ENCODE data around the gene PDHX. TPM values are rescaled to one million over a fixed set of nuclear protein-coding genes. Genes with fewer than 3 reads are reported as not detected.

The PDHX gene
- total and polyA plus RNA-seq, 8 donors = 7.2 to 21.2 (median 13.9) TPM

DNA sequence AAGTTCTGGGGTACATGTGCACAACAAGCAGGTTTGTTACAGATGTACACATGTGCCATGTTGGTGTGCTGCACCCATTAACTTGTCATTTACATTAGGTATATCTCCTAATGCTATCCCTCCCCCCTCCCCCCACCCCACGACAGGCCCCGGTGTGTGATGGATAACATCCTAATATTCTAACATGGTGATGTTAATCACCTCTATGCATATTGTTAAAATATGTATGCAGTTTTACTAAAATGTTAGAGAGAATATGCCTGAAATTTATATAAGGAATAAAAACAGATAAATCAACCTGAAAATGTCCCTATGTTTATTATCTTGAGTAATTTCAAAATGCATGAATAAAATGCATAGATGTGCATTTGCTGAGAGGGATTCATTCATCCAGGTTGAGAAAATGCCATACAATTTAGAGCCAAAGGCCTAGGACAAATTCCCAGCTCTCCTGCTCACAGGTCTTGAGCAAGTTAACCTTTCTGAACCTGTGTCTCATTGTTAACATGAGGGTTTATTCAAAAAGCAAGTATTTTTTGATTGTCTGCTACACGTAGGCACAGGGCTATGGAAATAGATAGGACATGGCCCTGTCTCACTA lies 38.9 kb upstream of the PDHX start:
- H3K27me3 ChIP-seq = no peaks in the 10 kb centered on the region
- peaks cover 0 to 1% (median under 1%) of the 10 kb centered on the region in 3 donors for H3K36me3 ChIP-seq
- FAIRE-seq = no peak
- H3K27ac ChIP-seq = no peak overlapping the region
- no peaks in the 10 kb centered on the region for H3K4me1 ChIP-seq
- TF ChIP-seq, protein P1, sequence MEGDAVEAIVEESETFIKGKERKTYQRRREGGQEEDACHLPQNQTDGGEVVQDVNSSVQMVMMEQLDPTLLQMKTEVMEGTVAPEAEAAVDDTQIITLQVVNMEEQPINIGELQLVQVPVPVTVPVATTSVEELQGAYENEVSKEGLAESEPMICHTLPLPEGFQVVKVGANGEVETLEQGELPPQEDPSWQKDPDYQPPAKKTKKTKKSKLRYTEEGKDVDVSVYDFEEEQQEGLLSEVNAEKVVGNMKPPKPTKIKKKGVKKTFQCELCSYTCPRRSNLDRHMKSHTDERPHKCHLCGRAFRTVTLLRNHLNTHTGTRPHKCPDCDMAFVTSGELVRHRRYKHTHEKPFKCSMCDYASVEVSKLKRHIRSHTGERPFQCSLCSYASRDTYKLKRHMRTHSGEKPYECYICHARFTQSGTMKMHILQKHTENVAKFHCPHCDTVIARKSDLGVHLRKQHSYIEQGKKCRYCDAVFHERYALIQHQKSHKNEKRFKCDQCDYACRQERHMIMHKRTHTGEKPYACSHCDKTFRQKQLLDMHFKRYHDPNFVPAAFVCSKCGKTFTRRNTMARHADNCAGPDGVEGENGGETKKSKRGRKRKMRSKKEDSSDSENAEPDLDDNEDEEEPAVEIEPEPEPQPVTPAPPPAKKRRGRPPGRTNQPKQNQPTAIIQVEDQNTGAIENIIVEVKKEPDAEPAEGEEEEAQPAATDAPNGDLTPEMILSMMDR (IDR thresholded peaks at IDR 0.05) = no peak
- H3K4me3 ChIP-seq = no peak overlapping the region
- H3K9me3 ChIP-seq = no peaks in the 10 kb centered on the region
- no peak for ATAC-seq
- WGBS, 2 donors = 89 to 91% methylated on average over 3 of the region's 3 CpGs
- intact Hi-C loops (cut with DNase I) = no loop called here
- no peak for DNase-seq

DNA sequence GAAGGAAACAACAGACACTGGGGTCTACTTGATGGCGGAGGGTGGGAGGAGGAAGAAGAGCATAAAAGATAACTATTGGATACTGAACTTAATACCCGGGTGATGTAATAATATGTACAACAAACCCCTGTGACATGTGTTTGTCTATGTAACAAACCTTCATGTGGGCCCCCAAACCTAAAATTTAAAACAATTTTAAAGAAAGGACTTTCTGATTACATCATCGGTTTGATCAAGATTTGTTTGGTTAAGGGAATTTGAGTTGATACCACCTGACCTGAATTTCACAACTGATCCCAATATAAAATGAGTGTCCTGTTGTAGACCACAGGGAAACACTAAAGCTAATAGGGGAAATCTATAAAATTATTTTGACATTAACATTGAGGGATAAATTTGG lies 34.5 kb upstream of the PDHX start:
- Histone ChIP-seq H3K4me3 (no peak overlapping the region), H3K4me1 (peaks cover 0 to 1% (median 0%) of the 10 kb centered on the region in 3 donors), H3K27ac (no peak overlapping the region), H3K27me3 (no peaks in the 10 kb centered on the region), H3K36me3 (peaks cover 0 to 8% (median 7%) of the 10 kb centered on the region in 3 donors), H3K9me3 (no peaks in the 10 kb centered on the region)
- no peak for DNase-seq
- FAIRE-seq = no peak
- intact Hi-C loops (cut with DNase I) = no loop called here
- TF ChIP-seq, protein P1 (IDR thresholded peaks at IDR 0.05) = no peak
- 97 to 98% methylated on average over 3 of the region's 3 CpGs for whole genome bisulfite sequencing, 2 donors
- ATAC-seq = no peak

DNA sequence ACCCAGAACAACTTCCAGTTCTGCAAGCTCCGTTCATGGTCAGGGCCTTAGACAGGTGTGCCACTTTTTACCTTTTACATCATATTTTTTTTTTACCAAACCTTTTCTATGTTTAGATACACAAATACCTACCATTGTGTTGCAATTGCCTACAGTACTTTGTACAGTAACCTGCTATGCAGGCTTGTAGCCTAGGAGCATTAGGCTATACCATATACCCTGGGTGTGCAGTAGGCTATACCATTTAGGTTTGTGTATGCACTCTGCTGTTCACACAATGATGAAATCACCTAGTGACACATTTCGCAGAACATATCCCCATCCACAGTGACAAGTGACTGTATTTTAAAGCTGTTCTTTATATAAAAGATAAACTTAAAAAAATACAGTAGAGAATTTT lies 29.8 kb upstream of the PDHX start:
- Histone ChIP-seq H3K36me3 (peaks cover 0 to 8% (median 7%) of the 10 kb centered on the region in 3 donors), H3K27ac (no peak overlapping the region), H3K4me1 (peaks cover 7 to 16% (median 10%) of the 10 kb centered on the region in 3 donors), H3K4me3 (no peak overlapping the region), H3K9me3 (no peaks in the 10 kb centered on the region), H3K27me3 (no peaks in the 10 kb centered on the region)
- no peak for DNase-seq
- TF ChIP-seq, protein P1 (IDR thresholded peaks at IDR 0.05) = no peak
- intact Hi-C loops (cut with DNase I) = no loop called here
- 90 to 99% methylated on average over 2 of the region's 2 CpGs for WGBS, 2 donors
- no peak for ATAC-seq
- FAIRE-seq = no peak

DNA sequence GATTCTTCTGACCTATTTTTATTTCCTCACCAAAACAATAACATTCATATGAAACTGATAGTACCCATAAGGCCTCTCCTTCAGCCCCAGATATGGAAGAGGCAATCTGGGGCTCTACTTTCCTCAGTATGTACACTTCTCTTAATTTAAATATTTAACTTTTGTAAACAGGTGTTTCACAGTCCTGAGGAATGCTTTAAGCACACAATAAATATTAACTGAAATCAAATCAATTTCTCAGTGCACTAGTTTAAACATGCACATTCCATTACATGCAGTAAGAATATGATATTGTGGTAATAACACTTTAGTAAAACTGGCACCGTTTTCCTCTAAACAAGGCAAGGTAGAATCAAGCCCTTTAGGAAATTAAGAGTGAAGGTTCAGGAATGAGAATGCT lies 29.2 kb upstream of the PDHX start:
- ATAC-seq = peak in 1 of 4 donors; percentile 21
- 15 to 26% methylated on average over 1 of the region's 1 CpG for WGBS, 2 donors
- DNase-seq = no peak
- H3K27me3 ChIP-seq = no peaks in the 10 kb centered on the region
- H3K36me3 ChIP-seq = peaks cover 0 to 8% (median 7%) of the 10 kb centered on the region in 3 donors
- TF ChIP-seq, protein P1 (IDR thresholded peaks at IDR 0.05) = no peak
- no peaks in the 10 kb centered on the region for H3K9me3 ChIP-seq
- FAIRE-seq = no peak
- H3K4me1 ChIP-seq = peaks cover 7 to 16% (median 10%) of the 10 kb centered on the region in 3 donors
- H3K4me3 ChIP-seq = no peak overlapping the region
- H3K27ac ChIP-seq = no peak overlapping the region
- intact Hi-C loops (cut with DNase I) = no loop called here

DNA sequence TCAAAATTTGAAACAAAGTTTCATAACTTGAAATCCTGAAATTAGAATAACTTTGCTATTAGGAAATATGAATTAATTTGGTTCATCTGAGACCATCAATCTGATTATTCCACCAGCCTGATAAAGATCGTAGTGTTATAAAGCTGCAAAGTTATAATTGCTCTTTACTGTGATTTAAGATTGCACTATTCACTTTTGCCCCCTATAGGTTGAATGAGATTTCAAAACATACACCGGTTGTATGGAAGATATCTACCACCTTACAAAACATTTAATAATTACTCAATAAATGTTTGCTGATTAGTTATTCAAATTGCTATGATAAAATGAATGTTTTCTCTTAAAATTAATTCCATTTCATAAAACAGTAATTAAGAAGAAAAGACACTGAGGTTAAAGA lies 26.3 kb upstream of the PDHX start:
- Histone ChIP-seq H3K4me3 (no peak overlapping the region), H3K27me3 (no peaks in the 10 kb centered on the region), H3K36me3 (no peaks in the 10 kb centered on the region), H3K9me3 (no peaks in the 10 kb centered on the region), H3K27ac (no peak overlapping the region), H3K4me1 (peaks cover 7 to 16% (median 10%) of the 10 kb centered on the region in 3 donors)
- intact Hi-C loops (cut with DNase I) = loop anchor here in 1 of 3 donors (10.0 kb wide), 1 partner anchor 305 kb away; no protein-coding TSS in a partner anchor
- DNase-seq (no peak), ATAC-seq (peak in 3 of 4 donors; percentile 38 to 65 (median 44)), FAIRE-seq (peak; percentile 13)
- WGBS, 2 donors = 33 to 43% methylated on average over 2 of the region's 2 CpGs
- TF ChIP-seq, protein P1 (IDR thresholded peaks at IDR 0.05) = peak in 1 of 4 donors; percentile 12

All from pancreas (tissue), 10 donors.